Bronchus fibroblast of lung (primary cell): ENCODE results near the gene TRIM28. TPM values are rescaled to one million over a fixed set of nuclear protein-coding genes. Genes with fewer than 3 reads are reported as not detected.

ENCODE experiments used
- total RNA-seq: library from RNA; depleted of rRNA; stranded (reverse); fragments of >200 nt; gene quantifications from 2 replicates; pipeline ENCODE4 v1.2.3, GENCODE V29; 2015

TRIM28 gene
- 474 and 516 TPM in 2 replicates for total RNA-seq

DNA sequence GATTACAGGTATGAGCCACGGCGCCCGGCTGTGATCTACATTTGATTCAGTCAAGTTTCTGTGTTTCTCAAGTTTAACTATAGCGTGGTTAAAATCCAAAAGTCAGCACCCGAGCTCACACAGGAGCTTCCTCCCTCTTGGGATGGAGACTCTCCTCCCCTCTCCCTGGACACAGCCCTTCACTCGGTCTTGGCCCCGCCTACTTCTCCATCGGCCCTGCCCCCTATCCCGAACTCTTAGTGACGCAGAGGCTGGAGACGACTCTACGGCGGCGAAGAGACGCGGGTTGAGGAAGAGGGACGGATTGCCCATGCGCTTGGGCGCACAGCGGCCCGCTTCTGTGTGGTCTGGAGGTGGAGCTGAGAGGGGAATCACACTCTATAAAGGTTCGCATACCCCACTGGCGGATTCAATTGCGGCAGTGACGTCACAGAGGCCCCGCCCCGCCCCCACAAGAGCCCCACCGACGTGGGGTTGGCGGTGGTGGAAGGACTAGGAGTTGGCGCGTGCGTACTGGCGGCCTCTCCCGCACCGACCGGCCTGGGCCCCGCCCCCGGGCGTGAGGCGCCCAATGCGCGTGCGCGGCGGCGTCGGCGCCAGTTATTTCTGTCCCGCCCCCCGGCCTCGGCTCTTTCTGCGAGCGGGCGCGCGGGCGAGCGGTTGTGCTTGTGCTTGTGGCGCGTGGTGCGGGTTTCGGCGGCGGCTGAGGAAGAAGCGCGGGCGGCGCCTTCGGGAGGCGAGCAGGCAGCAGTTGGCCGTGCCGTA is at the start of gene TRIM28:
TSS of gene TRIM28 (plus strand) at position 239 of the 765 bp plus-strand sequence. CDS start 694 bp downstream, outside the sequence.

DNA sequence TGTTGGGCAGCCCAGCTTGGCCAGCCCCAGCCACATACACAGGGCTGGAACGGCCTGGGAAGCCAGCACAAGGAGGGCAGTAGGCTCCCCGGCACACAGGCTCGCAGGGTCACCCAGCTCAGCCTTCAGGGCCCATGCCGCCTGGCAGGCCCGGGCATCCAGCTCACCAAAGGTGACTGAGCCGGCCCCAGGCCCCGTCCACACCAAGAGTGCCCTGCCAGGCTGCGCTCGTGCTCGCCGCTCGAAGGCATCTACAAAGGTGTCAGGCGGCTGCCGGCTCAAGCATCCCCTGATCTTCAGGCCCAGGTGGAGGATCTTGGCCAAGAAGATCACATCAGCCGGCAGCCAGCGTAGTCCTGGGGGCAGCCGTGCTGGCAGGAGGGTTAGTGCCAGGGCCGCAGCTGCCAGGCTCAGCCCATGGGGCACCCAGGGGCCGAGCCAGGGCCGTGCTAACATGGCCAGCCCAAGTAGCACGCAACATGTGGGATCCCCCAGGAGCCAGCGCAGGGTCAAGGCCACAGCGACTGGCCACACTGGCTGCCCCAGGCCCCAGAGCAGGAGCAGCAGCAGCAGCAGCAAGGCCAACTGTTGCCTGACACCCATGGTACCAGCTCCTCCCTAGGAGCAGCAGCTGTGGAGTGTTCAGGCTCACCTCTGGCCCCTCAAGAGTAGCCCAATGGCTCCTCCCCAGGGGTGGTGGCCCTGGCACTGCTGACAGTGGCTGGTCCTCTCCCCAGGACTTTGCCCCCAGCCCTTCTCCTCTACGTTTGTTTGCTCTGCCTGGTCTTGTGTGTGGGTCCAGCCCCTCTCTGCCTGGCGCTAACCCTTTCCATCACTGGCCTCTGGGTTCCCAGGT is 32.3 kb upstream of the TRIM28 start, which contains the start of gene SLC27A5:
TSS of gene SLC27A5 (minus strand) at position 640 of the 856 bp plus-strand sequence. CDS start at position 603, 37 bp downstream.

DNA sequence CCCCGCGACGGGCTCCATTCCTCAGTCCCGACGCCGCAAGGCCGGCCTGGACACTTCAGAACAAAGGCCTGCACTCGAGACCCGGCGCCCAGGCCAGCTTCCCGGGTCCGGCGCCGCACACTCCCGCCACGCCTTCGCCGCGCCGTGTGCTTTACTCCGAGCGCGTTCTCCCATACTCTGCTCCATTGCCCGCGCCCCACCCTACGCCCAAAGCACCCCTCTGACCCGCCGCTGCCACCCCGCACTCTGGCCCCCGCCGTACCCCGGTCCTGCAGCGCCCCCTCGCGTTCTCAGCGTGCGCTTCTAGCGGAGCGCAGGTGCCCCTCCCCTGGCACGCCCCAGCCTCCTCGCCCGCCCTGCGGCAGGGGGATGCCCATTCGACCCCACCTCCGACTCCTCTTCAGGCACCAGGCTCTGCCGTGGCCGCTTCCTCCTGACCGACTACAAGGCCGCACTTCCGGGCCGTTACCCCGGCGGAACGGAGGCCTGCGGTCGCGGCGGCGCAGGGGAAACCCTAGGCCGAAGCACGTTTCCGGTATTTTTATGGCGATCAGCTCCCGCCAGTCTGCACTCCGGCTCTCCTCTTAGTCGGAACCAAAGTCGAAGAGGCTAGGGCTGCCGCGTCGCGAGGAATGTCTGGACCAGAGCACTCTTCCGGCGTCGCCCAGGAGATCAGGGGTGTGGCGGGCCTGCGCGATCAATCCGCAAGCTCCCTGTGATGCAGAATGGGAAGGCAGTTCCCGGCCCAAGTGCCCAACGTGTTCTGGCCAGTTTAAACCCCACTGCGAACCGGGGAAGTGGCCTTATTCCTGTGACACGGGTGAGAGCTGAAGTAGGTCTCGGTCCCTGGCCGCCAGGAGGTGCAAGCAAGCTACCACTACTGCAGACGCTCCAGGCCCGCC is 24.3 kb upstream of the TRIM28 start, which contains the start of gene ZBTB45:
TSS of gene ZBTB45 (minus strand) at position 456 of the 902 bp plus-strand sequence. CDS start 2,137 bp downstream, outside the sequence.

DNA sequence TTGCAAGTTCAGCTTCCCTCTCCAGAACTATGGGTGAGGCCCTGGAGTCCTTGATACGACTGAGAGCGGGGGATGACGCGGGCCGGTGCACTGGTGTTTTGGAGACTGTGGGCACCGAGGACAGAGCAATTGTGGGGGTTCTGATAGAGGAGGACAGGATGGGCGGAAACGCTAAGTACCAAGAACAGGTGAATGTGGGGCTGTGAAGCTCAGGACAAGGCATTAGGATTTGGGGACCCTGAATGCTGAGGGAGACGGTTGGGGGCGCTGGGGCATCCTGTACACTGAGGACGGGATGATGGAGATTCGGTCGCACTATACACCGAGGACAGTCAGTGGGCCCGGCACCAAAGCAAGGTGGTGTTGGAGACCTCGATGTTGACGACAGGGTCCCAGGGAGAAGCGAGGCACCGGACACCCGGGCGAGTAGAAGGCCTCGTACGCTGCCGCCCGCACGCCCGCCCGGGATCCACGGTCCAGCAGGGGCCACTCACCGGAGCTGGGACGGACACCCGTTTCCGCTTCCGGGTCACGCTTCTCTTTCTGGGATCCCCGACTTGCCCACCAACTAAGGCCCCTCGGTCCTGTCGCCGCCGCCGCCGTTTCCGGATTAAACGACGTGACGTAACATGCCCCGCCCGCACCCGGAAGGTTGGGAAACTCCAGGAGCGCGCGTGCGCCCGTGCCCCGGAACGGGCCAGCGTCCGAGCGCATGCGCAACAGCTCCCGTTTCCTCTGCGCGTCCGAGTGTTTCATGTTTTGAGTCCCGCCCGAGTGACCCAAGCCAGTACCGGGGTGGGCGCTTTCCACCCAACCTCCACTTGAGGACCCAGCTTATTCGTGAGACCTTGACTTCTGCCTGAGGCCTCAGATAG is 10.9 kb downstream of the TRIM28 start, which contains the start of gene CHMP2A:
TSS of gene CHMP2A (minus strand) at position 612 of the 875 bp plus-strand sequence. CDS start 893 bp downstream, outside the sequence.

DNA sequence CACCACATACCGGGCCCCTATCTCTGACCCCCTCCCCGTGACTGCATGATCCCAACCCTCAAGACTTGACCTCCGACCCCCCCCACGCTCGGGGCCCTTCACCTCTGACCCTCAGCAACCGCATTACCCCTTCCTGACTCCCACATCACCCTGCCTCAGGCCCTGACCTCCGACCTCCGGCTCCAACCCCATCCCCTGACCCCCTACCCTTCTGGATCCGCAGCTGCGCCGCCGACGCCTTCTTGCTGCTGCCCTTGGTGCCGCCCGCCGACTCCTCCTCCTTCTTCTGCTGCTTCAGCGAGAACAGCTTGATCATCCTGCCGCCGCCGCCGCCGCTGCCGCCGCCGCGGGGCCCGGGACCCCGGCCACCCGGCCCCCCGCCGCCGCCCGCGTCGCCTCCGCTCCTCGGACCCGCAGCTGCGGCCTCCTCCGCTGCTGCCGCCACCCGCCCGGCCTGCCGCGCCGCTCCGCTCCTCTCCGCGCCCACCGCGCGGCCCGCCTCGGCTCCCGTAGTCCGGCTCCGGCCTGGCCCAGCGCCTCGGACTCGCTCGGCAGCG is 14.3 kb downstream of the TRIM28 start, which contains the start of gene UBE2M:
TSS of gene UBE2M (minus strand) at position 546 of the 557 bp plus-strand sequence. CDS start at position 316, 230 bp downstream.

DNA sequence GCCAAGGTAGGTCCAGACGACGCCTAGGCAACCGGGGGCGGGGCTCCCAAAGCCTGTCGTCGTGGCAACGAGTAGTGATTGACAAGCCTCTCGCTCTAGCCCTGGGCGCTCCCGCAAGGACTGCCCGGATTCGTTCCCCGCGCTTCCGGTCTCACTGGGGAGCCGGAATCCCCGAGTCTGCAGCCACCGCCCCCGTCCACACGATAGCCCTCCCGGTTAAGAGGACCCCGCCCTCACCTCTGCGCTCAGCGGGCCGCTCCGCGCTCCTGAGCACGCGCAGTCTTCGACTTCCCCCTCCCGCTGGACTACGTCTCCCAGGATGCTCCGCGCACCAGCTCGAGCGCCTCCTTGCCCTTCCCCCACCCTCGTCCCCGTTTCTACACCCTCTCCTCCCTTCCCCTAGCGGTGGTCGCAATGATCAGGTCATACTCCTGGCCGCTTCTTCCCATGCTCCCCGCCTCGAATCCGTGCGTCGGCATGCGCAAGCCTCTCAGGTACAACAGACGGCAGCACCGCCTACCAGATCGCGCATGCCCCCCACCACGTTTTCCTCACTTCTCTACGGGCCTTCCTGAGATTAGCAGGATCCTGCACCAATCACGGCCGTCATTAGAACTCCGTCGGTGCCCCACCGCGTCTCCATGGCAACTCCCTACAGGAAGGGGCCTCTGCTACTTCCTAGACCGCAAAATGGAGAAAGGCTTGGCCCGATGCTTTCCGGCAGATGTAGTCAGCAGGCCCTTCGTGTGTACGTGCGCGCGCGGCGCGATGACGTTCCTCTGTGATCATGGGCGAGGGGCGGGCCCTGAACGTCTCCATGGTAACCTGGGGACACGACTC is 29.2 kb downstream of the TRIM28 start, which contains the start of gene MZF1:
TSS of gene MZF1 (minus strand) at position 518 of the 840 bp plus-strand sequence. CDS start 1,946 bp downstream, outside the sequence.

Other genes with a start within 250 kb of the TRIM28 start
- gene ERVK3-1, start 238.7 kb upstream of the TRIM28 start, total RNA-seq, result 52.1 and 56.0 TPM in 2 replicates
- gene ZSCAN22, start 217.1 kb upstream of the TRIM28 start, total RNA-seq, result 1.6 and 1.8 TPM in 2 replicates
- gene A1BG, start 190.6 kb upstream of the TRIM28 start, total RNA-seq, result 56.7 and 57.5 TPM in 2 replicates
- gene ZNF497, start 181.3 kb upstream of the TRIM28 start, total RNA-seq, result under 0.01 and 0.74 TPM in 2 replicates
- gene ZNF837, start 163.0 kb upstream of the TRIM28 start, total RNA-seq, result 0.89 and 2.4 TPM in 2 replicates
- 2,682 and 2,963 TPM in 2 replicates for gene RPS5, start 156.8 kb upstream of the TRIM28 start, total RNA-seq
- not detected in 2 replicates for gene RNF225, start 148.4 kb upstream of the TRIM28 start, total RNA-seq
- gene ZNF584, start 135.4 kb upstream of the TRIM28 start, total RNA-seq, result 8.2 and 13.1 TPM in 2 replicates
- 2.1 and 3.0 TPM in 2 replicates for gene ZNF132, start 103.9 kb upstream of the TRIM28 start, total RNA-seq
- gene ZNF324B, start 92.4 kb upstream of the TRIM28 start, total RNA-seq, result 5.5 and 6.2 TPM in 2 replicates
- gene ZNF324, start 77.0 kb upstream of the TRIM28 start, total RNA-seq, result 7.7 and 9.1 TPM in 2 replicates
- 8.0 and 9.4 TPM in 2 replicates for gene ZNF446, start 67.7 kb upstream of the TRIM28 start, total RNA-seq
- gene SLC27A5, start 32.1 kb upstream of the TRIM28 start, total RNA-seq, result 15.2 and 18.3 TPM in 2 replicates
- 12.8 and 14.4 TPM in 2 replicates for gene ZBTB45, start 24.3 kb upstream of the TRIM28 start, total RNA-seq
- 120 and 121 TPM in 2 replicates for gene CHMP2A, start 11.0 kb downstream of the TRIM28 start, total RNA-seq
- gene UBE2M, start 14.5 kb downstream of the TRIM28 start, total RNA-seq, result 27.2 and 47.9 TPM in 2 replicates
- 6.1 and 6.2 TPM in 2 replicates for gene MZF1, start 29.3 kb downstream of the TRIM28 start, total RNA-seq